HG03066 (cell line): ENCODE results near the gene KDM6A.
"Not testable (repeated sequence)": the region's sequence is repeated elsewhere in the genome, so short reads cannot be mapped to it uniquely, and the experiment has no call there.

Experiments
- ATAC-seq: cut with Tn5 transposase; IDR thresholded peaks from one replicate; pipeline ENCODE4 v1.9.1; 2021; ENCODE audit warnings: low read depth; ENCODE audit not compliant: unreplicated experiment

KDM6A gene

GRCh38 chrX:44954562-44954961 lies 81.6 kb downstream of the KDM6A start:
- ATAC-seq = no peak

- ATAC-seq = no peak
Observed at GRCh38 chrX:44957848-44958247, 84.9 kb downstream of the KDM6A start.

DNA sequence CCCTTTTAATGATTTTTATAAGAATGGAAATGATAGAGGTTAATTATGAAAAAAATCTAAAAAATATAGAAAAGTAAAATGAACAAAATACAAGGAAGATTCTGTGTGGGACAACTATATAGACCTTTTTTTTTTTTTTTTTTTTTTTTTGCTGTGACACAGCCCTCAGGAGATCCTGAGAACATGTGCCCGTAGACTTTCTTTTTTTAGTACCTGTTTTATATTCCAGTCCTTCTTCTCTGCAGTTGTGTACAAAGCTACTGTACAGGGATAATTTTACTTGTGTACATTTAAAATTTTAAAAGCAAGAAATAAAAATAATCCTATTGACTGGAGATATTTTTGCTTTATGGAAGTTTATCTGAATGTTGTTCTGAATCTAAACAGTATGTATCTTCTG lies 85.5 kb downstream of the KDM6A start:
- no peak for ATAC-seq

- no peak for ATAC-seq
Observed at GRCh38 chrX:44961817-44962607, 89.0 kb downstream of the KDM6A start.

DNA sequence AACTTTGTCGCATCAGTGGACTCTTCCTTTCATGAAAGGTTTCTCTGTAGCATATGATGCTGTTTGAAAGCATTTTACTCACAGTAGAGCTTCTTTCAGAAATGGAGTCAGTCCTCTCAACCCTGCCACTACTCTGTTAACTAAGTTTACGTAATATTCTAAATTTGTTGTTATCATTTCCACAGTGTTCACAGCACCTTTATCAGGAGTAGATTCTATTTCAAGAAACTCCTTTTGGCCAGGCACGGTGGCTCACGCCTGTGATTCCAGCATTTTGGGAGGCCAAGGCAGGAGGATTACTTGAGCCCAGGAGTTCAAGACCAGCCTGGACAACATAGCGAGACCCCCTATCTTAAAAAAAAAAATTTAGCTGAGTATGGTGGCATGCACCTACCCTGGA lies 90.0 kb downstream of the KDM6A start:
- ATAC-seq = no peak

GRCh38 chrX:44967221-44967620 lies 94.2 kb downstream of the KDM6A start:
- ATAC-seq = no peak

- no peak for ATAC-seq
Observed at GRCh38 chrX:44970709-44971108, 97.7 kb downstream of the KDM6A start.

DNA sequence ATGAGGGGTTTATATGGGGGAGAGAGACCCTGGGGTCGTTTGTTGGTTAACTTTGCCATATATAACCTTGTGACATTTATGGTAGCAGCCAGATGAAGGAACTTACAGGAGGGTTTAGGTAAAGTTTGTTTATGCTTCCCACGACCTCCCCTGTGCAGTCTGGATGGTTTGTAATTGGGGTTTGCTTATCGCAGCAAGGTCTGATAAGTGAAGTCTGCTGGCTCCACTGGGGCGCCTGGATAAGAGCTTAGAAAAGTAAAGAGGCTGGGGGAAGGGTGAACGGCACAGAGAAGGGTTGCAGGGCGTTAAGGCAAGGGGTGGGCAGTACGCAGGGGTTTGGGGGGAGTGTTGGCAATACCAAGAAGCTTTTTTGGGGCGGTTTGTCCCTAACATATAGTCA lies 98.7 kb downstream of the KDM6A start:
- no peak for ATAC-seq

GRCh38 chrX:44972132-44972531 lies 99.1 kb downstream of the KDM6A start:
- no peak for ATAC-seq

DNA sequence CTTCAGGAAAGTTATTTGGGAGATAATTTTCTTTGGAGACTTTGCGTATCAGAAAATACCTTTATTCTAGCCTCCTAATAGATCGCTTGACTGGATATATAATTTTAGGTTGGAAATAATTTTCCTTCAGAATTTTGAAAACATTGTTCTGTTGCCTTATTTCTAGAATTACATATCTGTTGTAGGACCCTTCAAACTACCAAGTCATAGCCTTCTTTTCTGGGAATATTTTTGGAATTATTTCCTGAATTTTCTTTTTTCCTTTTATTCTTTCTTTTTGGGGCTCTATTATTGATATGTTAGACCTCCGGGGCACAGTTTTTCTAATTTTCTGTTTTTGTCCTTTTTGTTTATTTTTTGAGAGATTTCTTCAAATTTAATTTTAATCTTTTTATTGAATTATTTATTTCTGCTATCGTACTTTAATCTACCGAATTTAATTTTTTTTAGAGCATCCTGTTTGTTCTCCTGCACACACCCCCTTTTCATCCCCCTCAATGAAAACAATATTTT lies 100.5 kb downstream of the KDM6A start:
- no peak for ATAC-seq

- ATAC-seq = no peak
Observed at GRCh38 chrX:44974451-44974850, 101.5 kb downstream of the KDM6A start.

GRCh38 chrX:44975666-44976263 lies 102.8 kb downstream of the KDM6A start:
- ATAC-seq = no peak

GRCh38 chrX:44978976-44979375 lies 106.0 kb downstream of the KDM6A start:
- ATAC-seq = no peak

GRCh38 chrX:44980403-44980802 lies 107.4 kb downstream of the KDM6A start:
- no peak for ATAC-seq

DNA sequence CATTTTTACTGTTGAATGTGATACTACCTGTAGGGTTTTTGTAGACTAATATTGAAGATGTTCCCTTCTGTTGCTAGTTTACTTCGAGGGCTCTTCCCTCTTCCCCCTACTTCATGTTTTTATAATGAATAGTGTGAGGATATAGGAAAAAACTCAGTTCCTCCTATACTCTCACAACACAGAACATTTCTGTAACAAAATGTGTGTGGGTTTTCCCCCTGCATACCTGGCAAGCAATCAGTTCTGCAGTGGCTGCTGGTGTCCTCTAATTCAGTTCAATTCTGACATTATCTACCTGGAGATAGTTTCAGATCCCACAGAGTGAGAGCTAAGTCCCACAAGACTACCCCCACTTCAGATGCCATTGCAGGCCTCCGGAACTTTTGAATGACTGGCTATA lies 107.9 kb downstream of the KDM6A start:
- no peak for ATAC-seq

DNA sequence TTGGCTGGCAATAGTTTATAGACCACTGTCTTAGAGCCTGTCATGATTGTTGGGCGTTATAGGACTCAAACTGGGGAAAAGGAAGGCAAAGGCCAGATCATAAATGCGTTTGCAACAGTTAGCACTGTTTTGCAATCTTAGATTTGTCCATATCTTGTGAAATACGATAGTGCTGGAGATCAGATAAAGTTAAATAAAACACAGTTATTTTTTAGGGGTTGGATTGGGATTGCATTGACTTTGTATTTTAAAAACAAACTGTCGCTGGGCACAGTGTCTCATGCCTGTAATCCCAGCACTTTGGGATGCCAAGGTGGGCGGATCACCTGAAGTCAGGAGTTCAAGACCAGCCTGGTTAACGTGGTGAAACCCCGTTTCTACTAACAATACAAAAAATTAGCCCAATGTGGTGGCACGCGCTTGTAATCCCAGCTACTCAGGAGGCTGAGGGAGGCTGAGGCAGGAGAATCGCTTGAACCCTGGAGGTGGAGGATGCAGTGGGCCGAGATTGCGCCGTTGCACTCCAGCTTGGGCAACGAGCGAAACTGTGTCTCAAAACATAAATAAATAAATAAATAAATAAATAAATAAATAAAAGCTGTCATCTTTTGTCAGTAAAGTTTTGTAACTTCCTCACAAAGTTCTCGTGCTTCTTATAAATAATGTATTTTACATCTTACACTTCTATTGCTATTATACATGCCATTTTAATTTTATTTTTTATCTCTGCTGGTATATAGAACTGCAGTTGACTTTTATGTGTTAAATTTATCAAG lies 117.2 kb downstream of the KDM6A start:
- no peak for ATAC-seq

DNA sequence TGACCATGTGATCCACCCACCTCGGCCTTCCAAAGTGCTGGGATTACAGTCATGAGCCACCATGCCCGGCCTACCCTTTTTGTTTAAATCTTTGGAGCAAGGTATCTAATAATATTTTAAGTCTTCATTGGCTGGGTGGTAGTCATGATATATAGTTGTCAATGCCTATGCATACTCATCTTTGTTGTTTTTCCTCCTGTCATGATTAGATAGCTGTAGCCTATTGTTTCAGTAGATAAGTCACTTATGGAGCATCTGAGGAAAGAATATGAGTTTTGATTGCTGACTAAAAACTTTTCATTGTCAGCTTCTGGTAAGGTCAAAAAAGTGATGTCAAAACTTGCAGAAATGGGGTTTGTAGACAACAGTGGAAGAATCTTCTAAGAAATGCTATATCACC lies 119.8 kb downstream of the KDM6A start:
- ATAC-seq = no peak

- ATAC-seq = no peak
Observed at GRCh38 chrX:44996277-44996676, 123.3 kb downstream of the KDM6A start.

- no peak for ATAC-seq
Observed at GRCh38 chrX:44997282-44997812, 124.4 kb downstream of the KDM6A start.

DNA sequence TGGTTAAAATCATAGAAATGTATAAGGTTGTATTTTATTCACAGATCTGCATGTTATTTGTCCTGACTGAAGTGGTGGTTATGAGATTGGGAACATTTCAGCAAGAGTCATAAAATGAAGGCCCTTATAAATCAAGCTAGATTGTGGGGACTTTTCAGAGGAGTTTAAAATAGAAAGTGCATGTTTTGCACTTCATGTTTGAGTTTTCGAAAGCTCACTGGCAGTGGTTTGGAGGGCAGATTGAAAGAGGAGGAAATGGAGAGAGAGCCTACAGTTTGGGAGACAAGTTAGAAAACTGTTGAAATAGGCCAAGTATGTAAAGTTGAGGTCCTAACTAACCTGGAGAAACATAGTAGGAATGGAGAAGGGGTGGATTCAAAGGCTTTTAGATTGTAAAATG lies 124.9 kb downstream of the KDM6A start:
- no peak for ATAC-seq

DNA sequence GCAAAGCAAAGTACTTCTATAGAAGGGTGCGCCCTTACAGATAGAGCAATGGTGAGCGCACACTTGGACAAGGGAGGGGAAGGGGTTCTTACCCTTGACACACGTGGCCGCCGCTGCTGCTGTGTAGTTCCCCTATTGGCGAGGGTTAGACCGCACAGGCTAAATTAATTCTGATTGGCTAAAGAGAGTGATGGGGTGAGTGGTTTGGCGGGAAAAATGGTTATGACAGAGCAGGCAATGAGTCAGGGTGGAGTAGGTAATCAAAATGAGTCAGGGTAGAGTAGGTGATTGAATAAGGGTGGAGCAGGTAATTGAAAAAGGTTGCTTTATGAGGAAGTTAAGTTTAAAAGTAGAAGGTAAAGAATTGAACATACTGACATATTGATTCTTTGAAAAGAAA lies 126.2 kb downstream of the KDM6A start:
- ATAC-seq = not testable (repeated sequence)
